ENCODE measurements around the gene DEFB124.
"Not testable (repeated sequence)": the region's sequence is repeated elsewhere in the genome, so short reads cannot be mapped to it uniquely, and the experiment has no call there.

DEFB124 gene

GRCh38 chr20:31473331-31474096, 1.4 kb downstream of the DEFB124 start:
- no peak for TF ChIP-seq GATA1 (IDR thresholded peaks at IDR 0.05; ENCODE audit: low read depth, low read length)
- no peak for TF ChIP-seq POLR2A (IDR thresholded peaks at IDR 0.05; ENCODE audit: low read length)
- no peak for DNase-seq

GRCh38 chr20:31472395-31473330, 2.3 kb downstream of the DEFB124 start:
- TF ChIP-seq POLR2A (IDR thresholded peaks at IDR 0.05; ENCODE audit: low read length) (no peak), GATA1 (IDR thresholded peaks at IDR 0.05; ENCODE audit: low read depth, low read length) (no peak)
- peak in 1 of 2 experiments; percentile 24 for DNase-seq

GRCh38 chr20:31470946-31471345, 4.0 kb downstream of the DEFB124 start:
- DNase-seq = not testable (repeated sequence)

GRCh38 chr20:31454361-31454760, 20.6 kb downstream of the DEFB124 start:
- TF ChIP-seq POLR2A (IDR thresholded peaks at IDR 0.05; ENCODE audit: low read length) (no peak), GATA1 (IDR thresholded peaks at IDR 0.05; ENCODE audit: low read depth, low read length) (no peak)
- DNase-seq = no peak

- DNase-seq = no peak
Observed at GRCh38 chr20:31452575-31452974, 22.4 kb downstream of the DEFB124 start.

GRCh38 chr20:31449511-31450414, 25.2 kb downstream of the DEFB124 start:
- TF ChIP-seq GATA1 (IDR thresholded peaks at IDR 0.05; ENCODE audit: low read depth, low read length) (no peak), POLR2A (IDR thresholded peaks at IDR 0.05; ENCODE audit: low read length) (no peak)
- DNase-seq = no peak

More at GRCh38 chr20:31452575-31452974, 22.4 kb downstream of the DEFB124 start:
- TF ChIP-seq GATA1 (IDR thresholded peaks at IDR 0.05; ENCODE audit: low read depth, low read length) (no peak), POLR2A (IDR thresholded peaks at IDR 0.05; ENCODE audit: low read length) (no peak)

- DNase-seq = no peak
- TF ChIP-seq POLR2A (IDR thresholded peaks at IDR 0.05; ENCODE audit: low read length) (no peak), GATA1 (IDR thresholded peaks at IDR 0.05; ENCODE audit: low read depth, low read length) (no peak)
Observed at GRCh38 chr20:31446084-31446819, 28.7 kb downstream of the DEFB124 start.

GRCh38 chr20:31440012-31440659, 34.8 kb downstream of the DEFB124 start, which contains the start of gene DEFB123:
DEFB123 (plus strand) TSS chr20:31440632; CDS start chr20:31440699, 67 bp downstream.
- DNase-seq = peak in 1 of 2 experiments; percentile 24
- TF ChIP-seq POLR2A (IDR thresholded peaks at IDR 0.05; ENCODE audit: low read length) = no peak

GRCh38 chr20:31430568-31431115, 44.3 kb downstream of the DEFB124 start:
- no peak for TF ChIP-seq GATA1 (IDR thresholded peaks at IDR 0.05; ENCODE audit: low read depth, low read length)
- no peak for TF ChIP-seq POLR2A (IDR thresholded peaks at IDR 0.05; ENCODE audit: low read length)
- DNase-seq = no peak

- not testable (repeated sequence) for DNase-seq
Observed at GRCh38 chr20:31427576-31427975, 47.4 kb downstream of the DEFB124 start.

GRCh38 chr20:31426891-31427551, 47.9 kb downstream of the DEFB124 start:
- DNase-seq = not testable (repeated sequence)

- no peak for DNase-seq
- TF ChIP-seq GATA1 (IDR thresholded peaks at IDR 0.05; ENCODE audit: low read depth, low read length) (no peak), POLR2A (IDR thresholded peaks at IDR 0.05; ENCODE audit: low read length) (no peak)
Observed at GRCh38 chr20:31425797-31426196, 49.1 kb downstream of the DEFB124 start.
